HEK293 (cell line): ENCODE measurements around the gene ABCA7.

Experiments used
- CTCF ChIA-PET: fragments of 350-600 bp; formaldehyde crosslinking; extraction: SDS; loops from one replicate; lab custom pipeline; 2021; ENCODE audit warnings: antibody characterized with exemption; lab: Yijun Ruan, JAX
- POLR2A ChIA-PET: fragments of 300-600 bp; formaldehyde crosslinking; extraction: SDS; loops from one replicate; lab custom pipeline; 2020; ENCODE audit warnings: antibody characterized with exemption, inconsistent platforms; lab: Yijun Ruan, JAX
- H3K27ac ChIP-seq: fragments of 200-500 bp; sonication (Bioruptor generic); 2 replicates; pipeline ENCODE4 v1.5.1; 2014; ENCODE audit warnings: low read depth, low read length, control low read depth, inconsistent platforms; ENCODE audit errors: extremely low read depth
- H3K36me3 ChIP-seq, 2 experiments: fragments of 200-500 bp in 1 of 2; sonication (Bioruptor generic) in 1 of 2; 1 replicate in 1 of 2; 2 replicates in 1 of 2; pipeline ENCODE4 v1.5.1; 2014 to 2017; ENCODE audit warnings: inconsistent platforms in 2 of 2, low read length in 2 of 2; ENCODE audit not compliant: control insufficient read depth in 2 of 2, insufficient read depth in 1 of 2
- H3K4me1 ChIP-seq: fragments of 200-500 bp; sonication (Bioruptor generic); 2 replicates; pipeline ENCODE4 v1.5.1; 2014; ENCODE audit warnings: mild to moderate bottlenecking, low read length, inconsistent platforms; ENCODE audit not compliant: control insufficient read depth, insufficient read depth
- H3K4me3 ChIP-seq: 2 replicates; pipeline ENCODE4 v1.5.1; 2011; ENCODE audit warnings: low read depth, mild to moderate bottlenecking, control low read depth, low read length, moderate library complexity
- H3K9me3 ChIP-seq: fragments of 200-500 bp; sonication (Bioruptor generic); 2 replicates; pipeline ENCODE4 v1.5.1; 2014; ENCODE audit warnings: low read depth, low read length, inconsistent platforms; ENCODE audit not compliant: control insufficient read depth, insufficient read depth
- BCL11B ChIP-seq: fragments of 450-650 bp; formaldehyde crosslinking; IDR thresholded peaks from 2 replicates; pipeline ENCODE4 v1.5.1; 2016; ENCODE audit warnings: low read depth, missing biosample characterization, missing genetic modification characterization
- GLIS2 ChIP-seq: fragments of 450-650 bp; formaldehyde crosslinking; IDR thresholded peaks from 2 replicates; pipeline ENCODE4 v1.5.1; 2016; ENCODE audit warnings: missing biosample characterization, missing genetic modification characterization
- IKZF3 ChIP-seq: fragments of 450-650 bp; IDR thresholded peaks from 2 replicates; pipeline ENCODE4 v1.5.0; 2018; ENCODE audit warnings: missing biosample characterization, mild to moderate bottlenecking, missing genetic modification characterization, moderate library complexity
- KLF1 ChIP-seq: fragments of 450-650 bp; formaldehyde crosslinking; IDR thresholded peaks from 2 replicates; pipeline ENCODE4 v1.5.1; 2016; ENCODE audit warnings: missing biosample characterization, missing genetic modification characterization
- KLF17 ChIP-seq: fragments of 450-650 bp; formaldehyde crosslinking; IDR thresholded peaks from 2 replicates; pipeline ENCODE4 v1.5.1; 2016; ENCODE audit warnings: missing biosample characterization, missing genetic modification characterization
- PRDM10 ChIP-seq: fragments of 450-650 bp; formaldehyde crosslinking; IDR thresholded peaks from 2 replicates; pipeline ENCODE4 v1.5.1; 2016; ENCODE audit warnings: missing biosample characterization, missing genetic modification characterization
- RBAK ChIP-seq: fragments of 450-650 bp; formaldehyde crosslinking; IDR thresholded peaks from 2 replicates; pipeline ENCODE4 v1.5.1; 2016; ENCODE audit warnings: missing biosample characterization, missing genetic modification characterization
- TCF7L2 ChIP-seq: IDR thresholded peaks from 2 replicates; pipeline ENCODE4 v1.6.1; 2011; ENCODE audit warnings: low read depth, mild to moderate bottlenecking, inconsistent platforms, low read length, moderate library complexity, borderline replicate concordance
- ZBTB17 ChIP-seq: fragments of 450-650 bp; formaldehyde crosslinking; IDR thresholded peaks from 2 replicates; pipeline ENCODE4 v1.5.1; 2016; ENCODE audit warnings: missing biosample characterization, missing genetic modification characterization
- ZBTB20 ChIP-seq: fragments of 450-650 bp; formaldehyde crosslinking; IDR thresholded peaks from 2 replicates; pipeline ENCODE4 v1.5.1; 2016; ENCODE audit warnings: missing biosample characterization, missing genetic modification characterization
- ZBTB48 ChIP-seq: fragments of 450-650 bp; formaldehyde crosslinking; IDR thresholded peaks from 2 replicates; pipeline ENCODE4 v1.5.1; 2016; ENCODE audit warnings: missing biosample characterization, missing genetic modification characterization
- ZBTB6 ChIP-seq: fragments of 450-650 bp; formaldehyde crosslinking; IDR thresholded peaks from 2 replicates; pipeline ENCODE4 v1.5.1; 2017; ENCODE audit warnings: missing biosample characterization, missing genetic modification characterization
- ZFP69B ChIP-seq: fragments of 450-650 bp; formaldehyde crosslinking; IDR thresholded peaks from 2 replicates; pipeline ENCODE4 v1.5.1; 2016; ENCODE audit warnings: missing biosample characterization, missing genetic modification characterization
- ZIC2 ChIP-seq: fragments of 450-650 bp; formaldehyde crosslinking; IDR thresholded peaks from 2 replicates; pipeline ENCODE4 v1.5.1; 2016; ENCODE audit warnings: missing biosample characterization, missing genetic modification characterization
- ZNF10 ChIP-seq: fragments of 450-650 bp; formaldehyde crosslinking; IDR thresholded peaks from 2 replicates; pipeline ENCODE4 v1.5.1; 2017; ENCODE audit warnings: missing biosample characterization, missing genetic modification characterization
- ZNF138 ChIP-seq: fragments of 450-650 bp; formaldehyde crosslinking; IDR thresholded peaks from 2 replicates; pipeline ENCODE4 v1.5.1; 2016; ENCODE audit warnings: missing biosample characterization, missing genetic modification characterization, borderline replicate concordance
- ZNF248 ChIP-seq: fragments of 450-650 bp; formaldehyde crosslinking; IDR thresholded peaks from 2 replicates; pipeline ENCODE4 v1.5.1; 2017; ENCODE audit warnings: missing biosample characterization, missing genetic modification characterization
- ZNF366 ChIP-seq: fragments of 450-650 bp; formaldehyde crosslinking; conservative IDR thresholded peaks from 2 replicates; pipeline ENCODE4 v1.5.1; 2016; ENCODE audit warnings: missing biosample characterization, missing genetic modification characterization
- ZNF391 ChIP-seq: fragments of 450-650 bp; formaldehyde crosslinking; IDR thresholded peaks from 2 replicates; pipeline ENCODE4 v1.5.1; 2016; ENCODE audit warnings: low read depth, missing biosample characterization, missing genetic modification characterization, borderline replicate concordance
- ZNF514 ChIP-seq: fragments of 450-650 bp; formaldehyde crosslinking; IDR thresholded peaks from 2 replicates; pipeline ENCODE4 v1.5.1; 2016; ENCODE audit warnings: missing biosample characterization, missing genetic modification characterization
- ZNF600 ChIP-seq: fragments of 450-650 bp; formaldehyde crosslinking; IDR thresholded peaks from 2 replicates; pipeline ENCODE4 v1.5.1; 2016; ENCODE audit warnings: missing biosample characterization, missing genetic modification characterization
- ZNF629 ChIP-seq: fragments of 450-650 bp; formaldehyde crosslinking; IDR thresholded peaks from 2 replicates; pipeline ENCODE4 v1.5.1; 2017; ENCODE audit warnings: missing biosample characterization, missing genetic modification characterization
- ZNF692 ChIP-seq: fragments of 450-650 bp; formaldehyde crosslinking; IDR thresholded peaks from 2 replicates; pipeline ENCODE4 v1.5.1; 2016; ENCODE audit warnings: missing biosample characterization, missing genetic modification characterization
- ZNF704 ChIP-seq: fragments of 450-650 bp; formaldehyde crosslinking; IDR thresholded peaks from 2 replicates; pipeline ENCODE4 v1.5.1; 2016; ENCODE audit warnings: missing biosample characterization, missing genetic modification characterization
- ZNF76 ChIP-seq: fragments of 450-650 bp; formaldehyde crosslinking; IDR thresholded peaks from 2 replicates; pipeline ENCODE4; 2016; ENCODE audit warnings: low read depth, missing biosample characterization, missing genetic modification characterization, borderline replicate concordance
- ZSCAN30 ChIP-seq: fragments of 450-650 bp; IDR thresholded peaks from 2 replicates; pipeline ENCODE4 v1.5.1; 2018; ENCODE audit warnings: missing biosample characterization, mild to moderate bottlenecking, missing genetic modification characterization, moderate library complexity
- ZXDB ChIP-seq: fragments of 450-650 bp; formaldehyde crosslinking; IDR thresholded peaks from 2 replicates; pipeline ENCODE4 v1.5.1; 2016; ENCODE audit warnings: missing biosample characterization, missing genetic modification characterization

ABCA7 gene

GRCh38 chr19:1000095-1000494 is 39.8 kb upstream of the ABCA7 start, which contains the start of gene GRIN3B (continued):
- 0 out of 2 replicates have a peak, but pooled peaks have one; percentile 53 for TF ChIP-seq ZFP69B (tag by site-specific recombination)
- TF ChIP-seq PRDM10 = peak; percentile 92
- peak; percentile 89 for TF ChIP-seq ZSCAN30 (tag by site-specific recombination)
- peak; percentile 78 for TF ChIP-seq GLIS2
- TF ChIP-seq ZNF629 (tag by site-specific recombination) = peak; percentile 44
- TF ChIP-seq ZNF391 (tag by site-specific recombination) = peak; percentile 63; the same call in 1 of the 2 replicates
- TF ChIP-seq KLF1 (tag by site-specific recombination) = peak; percentile 82
- peak; percentile 63 for TF ChIP-seq ZNF692 (tag by site-specific recombination)
- peak; percentile 84 for TF ChIP-seq BCL11B
- TF ChIP-seq ZIC2 (tag by site-specific recombination) = peak; percentile 61
- no peak for TF ChIP-seq RBAK (tag by site-specific recombination)
- TF ChIP-seq IKZF3 = peak; percentile 57; the same call in 1 of the 2 replicates
- TF ChIP-seq KLF17 (tag by site-specific recombination) = peak; percentile 93
- TF ChIP-seq ZNF76 (tag by site-specific recombination) = peak; percentile 69
- TF ChIP-seq, all 188 proteins: peak for 59

GRCh38 chr19:1000591-1001537 is 39.0 kb upstream of the ABCA7 start:
- CTCF ChIA-PET = interaction anchor here (0.5 to 1.4 kb wide), 11 partner anchors 13 to 490 kb away, joined by 3 to 4 read pairs (median 3); no protein-coding TSS in a partner anchor
- no peaks in the 10 kb centered on the region for H3K36me3 ChIP-seq
- TF ChIP-seq ZXDB (tag by site-specific recombination) = 0 out of 2 replicates have a peak, but pooled peaks have one; percentile 18
- TF ChIP-seq ZNF600 (tag by site-specific recombination) = peak; percentile 48; the same call in 1 of the 2 replicates
- TF ChIP-seq IKZF3 = peak; percentile 70
- TF ChIP-seq ZNF704 = no peak
- TF ChIP-seq TCF7L2 = no peak
- peak; percentile 62; the same call in 1 of the 2 replicates for TF ChIP-seq ZBTB17 (tag by site-specific recombination)
- peak; percentile 97 for TF ChIP-seq ZBTB48 (tag by site-specific recombination)
- peak; percentile 78; the same call in 1 of the 2 replicates for TF ChIP-seq ZBTB6
- TF ChIP-seq ZNF366 (tag by site-specific recombination) = peak; percentile 72
- TF ChIP-seq ZNF138 (tag by site-specific recombination) = no peak
- no peak for TF ChIP-seq ZNF514 (tag by site-specific recombination)
- TF ChIP-seq ZNF248 (tag by site-specific recombination) = 0 out of 2 replicates have a peak, but pooled peaks have one; percentile 29
- TF ChIP-seq ZNF10 (tag by site-specific recombination) = no peak
- TF ChIP-seq ZBTB20 (tag by site-specific recombination) = peak; percentile 80
- H3K4me3 ChIP-seq = no peak overlapping the region; the same call in 1 of the 2 replicates
- H3K4me1 ChIP-seq = peaks cover 6% of the 10 kb centered on the region
- POLR2A ChIA-PET = interaction anchor here (0.6 to 1.1 kb wide), 2 partner anchors 252 to 268 kb away, joined by 3 to 4 read pairs; partner anchors contain the start of gene CIRBP
- H3K27ac ChIP-seq = no peak overlapping the region
- H3K9me3 ChIP-seq = no peaks in the 10 kb centered on the region
